Hepatocyte (in vitro differentiated cells): Measurements from ENCODE around the gene OPN3.

Experiments used
- CTCF ChIP-seq: fragments of 200-600 bp; sonication (generic); IDR thresholded peaks from 2 replicates; pipeline ENCODE4 v1.5.1; 2016; ENCODE audit warnings: antibody characterized with exemption, mild to moderate bottlenecking; ENCODE audit not compliant: poor library complexity
- EZH2 ChIP-seq: fragments of 200-600 bp; sonication (generic); IDR thresholded peaks from 2 replicates; pipeline ENCODE4 v1.6.1; 2016; ENCODE audit warnings: antibody characterized with exemption, mild to moderate bottlenecking, borderline replicate concordance

- TF ChIP-seq CTCF (no peak), EZH2 (no peak)
Observed at GRCh38 chr1:241637046-241637590, 3.1 kb downstream of the OPN3 start.
